Naive thymus-derived CD4-positive, alpha-beta T cell (primary cell): Measurements from ENCODE around the gene CSNK2A1. TPM values are rescaled to one million over a fixed set of nuclear protein-coding genes. Genes with fewer than 3 reads are reported as not detected.

Experiments
- ATAC-seq: fragments of 150-1000 bp; cut with Tn5 transposase; 2 replicates; pipeline ENCODE4 v1.10.0; 2021; ENCODE audit warnings: mild to moderate bottlenecking, moderate library complexity
- CTCF ChIA-PET: fragments of 350-600 bp; sonication (Branson Sonifier 250); formaldehyde crosslinking; loops from one replicate; lab custom pipeline; 2021; ENCODE audit warnings: antibody characterized with exemption; lab: Charles Lee
- POLR2A ChIA-PET: fragments of 350-600 bp; sonication (Branson Sonifier 250); formaldehyde crosslinking; loops from one replicate; lab custom pipeline; 2021; ENCODE audit warnings: antibody characterized with exemption, inconsistent platforms; lab: Charles Lee
- DNase-seq, 9 donors: peaks; one replicate each; pipeline versions ENCODE4 v3.0.0 to v3.0.0-alpha.2; 2020 to 2022; ENCODE audit warnings: mixed read lengths in 1 of 9
- H3K27ac ChIP-seq: one replicate; pipeline ENCODE4 v1.7.0; 2013; ENCODE audit warnings: mild to moderate bottlenecking, low read depth, low read length, moderate library complexity
- H3K27me3 ChIP-seq, 2 donors: one replicate each; pipeline ENCODE4 v1.7.0; 2013; ENCODE audit warnings: low read length in 2 of 2, mild to moderate bottlenecking in 2 of 2, moderate library complexity in 2 of 2; ENCODE audit not compliant: control insufficient read depth in 2 of 2, insufficient read depth in 2 of 2
- H3K36me3 ChIP-seq, 3 experiments: 1 replicate in 2 of 3; 2 replicates in 1 of 3; pipeline ENCODE4 v1.7.0; 2013; ENCODE audit warnings: low read length in 3 of 3, mild to moderate bottlenecking in 3 of 3, moderate library complexity in 1 of 3; ENCODE audit not compliant: insufficient read depth in 3 of 3, control insufficient read depth in 2 of 3
- H3K4me1 ChIP-seq, 2 donors: one replicate each; pipeline ENCODE4 v1.7.0; 2013; ENCODE audit warnings: low read length in 2 of 2, mild to moderate bottlenecking in 2 of 2, moderate library complexity in 1 of 2; ENCODE audit not compliant: control insufficient read depth in 2 of 2, insufficient read depth in 2 of 2
- H3K4me3 ChIP-seq: 2 replicates; pipeline ENCODE4 v1.7.0; 2013; ENCODE audit warnings: mild to moderate bottlenecking, low read length
- H3K9me3 ChIP-seq, 3 experiments: 1 replicate in 2 of 3; 2 replicates in 1 of 3; pipeline ENCODE4 v1.7.0; 2013; ENCODE audit warnings: low read length in 3 of 3; ENCODE audit not compliant: control insufficient read depth in 2 of 3
- H3K27ac Mint-ChIP-seq, 9 donors: one replicate each; pipeline ENCODE4 v1.8.0; 2020 to 2022; ENCODE audit warnings: mixed read lengths in 9 of 9, mild to moderate bottlenecking in 8 of 9, moderate library complexity in 5 of 9, inconsistent platforms in 2 of 9
- H3K27me3 Mint-ChIP-seq, 5 donors: one replicate each; pipeline ENCODE4 v1.8.0; 2021 to 2022; ENCODE audit warnings: mixed read lengths in 5 of 5, mild to moderate bottlenecking in 1 of 5
- H3K36me3 Mint-ChIP-seq, 5 donors: one replicate each; pipeline ENCODE4 v1.8.0; 2020 to 2022; ENCODE audit warnings: mixed read lengths in 5 of 5, mild to moderate bottlenecking in 3 of 5, inconsistent platforms in 1 of 5
- H3K4me1 Mint-ChIP-seq, 7 donors: one replicate each; pipeline ENCODE4 v1.8.0; 2020 to 2022; ENCODE audit warnings: mixed read lengths in 7 of 7, mild to moderate bottlenecking in 3 of 7, inconsistent platforms in 1 of 7
- H3K4me3 Mint-ChIP-seq, 10 donors: one replicate each; pipeline ENCODE4 v1.8.0; 2020 to 2022; ENCODE audit warnings: mild to moderate bottlenecking in 10 of 10, mixed read lengths in 10 of 10, moderate library complexity in 6 of 10, inconsistent platforms in 2 of 10
- H3K9me3 Mint-ChIP-seq, 11 donors: one replicate each; pipeline ENCODE4 v1.8.0; 2020 to 2022; ENCODE audit warnings: mixed read lengths in 11 of 11, mild to moderate bottlenecking in 4 of 11, inconsistent platforms in 1 of 11, moderate library complexity in 1 of 11
- intact Hi-C, 2 donors: fragments of 100-400 bp; cut with micrococcal nuclease; formaldehyde crosslinking; loops; one replicate each; pipeline ENCODE4 v1.15.1; 2023
- polyA plus RNA-seq, 2 donors: library from polyadenylated mRNA; unstranded; fragments of 300-500 nt; fragmentation: Illumina TruSeq; gene quantifications; one replicate each; pipeline ENCODE4 v1.2.3, GENCODE V29; 2021
- total RNA-seq, 6 experiments: library from RNA in 5 of 6; stranded (reverse) in 5 of 6; gene quantifications; 1 replicate in 5 of 6; 2 replicates in 1 of 6; pipeline ENCODE4 v1.2.3 and lab custom pipeline; 2021 to 2026

The CSNK2A1 gene
- total and polyA plus RNA-seq, 7 experiments from 2014 or later: 47.3 to 117 (median 74.5) TPM

- no peak for DNase-seq
- peaks cover 12 to 45% (median 32%) of the 10 kb centered on the region in 5 donors for H3K36me3 Mint-ChIP-seq
- H3K4me1 ChIP-seq: peaks cover 7 to 9% of the 10 kb centered on the region in 2 donors
- H3K36me3 ChIP-seq: peaks cover 0 to 27% (median 10%) of the 10 kb centered on the region in 3 experiments
- peaks cover 0 to 21% (median 15%) of the 10 kb centered on the region in 11 donors for H3K9me3 Mint-ChIP-seq
- no peaks in the 10 kb centered on the region for H3K27me3 ChIP-seq
- H3K9me3 ChIP-seq: peaks cover 0 to 17% (median 0%) of the 10 kb centered on the region in 3 experiments
- no peak overlapping the region for H3K27ac Mint-ChIP-seq
- H3K27ac ChIP-seq: no peak overlapping the region
- intact Hi-C loops: no loop called here
- no peaks in the 10 kb centered on the region for H3K27me3 Mint-ChIP-seq
- ATAC-seq: no peak
- peaks cover 37 to 73% (median 61%) of the 10 kb centered on the region in 7 donors for H3K4me1 Mint-ChIP-seq
- ChIA-PET CTCF (no interaction called here), POLR2A (no interaction called here)
- H3K4me3 Mint-ChIP-seq: no peak overlapping the region
- no peak overlapping the region for H3K4me3 ChIP-seq
These were observed 12.0 kb downstream of the CSNK2A1 start for GRCh38 chr20:531608-532007.

- Histone ChIP-seq H3K9me3 (peaks cover 0 to 19% (median 0%) of the 10 kb centered on the region in 3 experiments), H3K36me3 (peaks cover 0 to 37% (median 10%) of the 10 kb centered on the region in 3 experiments), H3K4me3 (no peak overlapping the region), H3K27me3 (no peaks in the 10 kb centered on the region), H3K27ac (no peak overlapping the region), H3K4me1 (no peaks in the 10 kb centered on the region)
- intact Hi-C loops: no loop called here
- H3K27ac Mint-ChIP-seq: no peak overlapping the region
- CTCF ChIA-PET: no interaction called here
- ATAC-seq: no peak
- no peak for DNase-seq
- no peaks in the 10 kb centered on the region for H3K27me3 Mint-ChIP-seq
- H3K9me3 Mint-ChIP-seq: peaks cover 0 to 31% (median 15%) of the 10 kb centered on the region in 11 donors
- H3K4me1 Mint-ChIP-seq: peaks cover 29 to 60% (median 48%) of the 10 kb centered on the region in 7 donors
- POLR2A ChIA-PET: no interaction called here
- peaks cover 12 to 52% (median 42%) of the 10 kb centered on the region in 5 donors for H3K36me3 Mint-ChIP-seq
- H3K4me3 Mint-ChIP-seq: no peak overlapping the region
These were observed 13.3 kb downstream of the CSNK2A1 start for GRCh38 chr20:530321-530720.

GRCh38 chr20:528923-529604 lies 14.5 kb downstream of the CSNK2A1 start:
- Mint-ChIP-seq H3K4me3 (no peak overlapping the region), H3K27ac (peak overlapping the region in 1 of 9 donors; percentile 23), H3K27me3 (no peaks in the 10 kb centered on the region), H3K4me1 (peaks cover 21 to 49% (median 37%) of the 10 kb centered on the region in 7 donors), H3K36me3 (peaks cover 12 to 57% (median 42%) of the 10 kb centered on the region in 5 donors), H3K9me3 (peaks cover 0 to 31% (median 15%) of the 10 kb centered on the region in 11 donors)
- no peaks in the 10 kb centered on the region for H3K4me1 ChIP-seq
- no peak for DNase-seq
- H3K9me3 ChIP-seq: peaks cover 0 to 19% (median 0%) of the 10 kb centered on the region in 3 experiments
- ChIA-PET POLR2A (interaction anchor here (0.6 kb wide), 1 partner anchor 421 kb away, joined by 3 read pairs; no protein-coding TSS in a partner anchor), CTCF (no interaction called here)
- intact Hi-C loops: no loop called here
- H3K36me3 ChIP-seq: peaks cover 0 to 37% (median 10%) of the 10 kb centered on the region in 3 experiments
- no peak overlapping the region for H3K4me3 ChIP-seq
- ATAC-seq: no peak
- H3K27me3 ChIP-seq: no peaks in the 10 kb centered on the region
- no peak overlapping the region for H3K27ac ChIP-seq

GRCh38 chr20:527571-527886 lies 16.1 kb downstream of the CSNK2A1 start:
- peak overlapping the region in 1 of 10 donors; percentile 15 for H3K4me3 Mint-ChIP-seq
- H3K9me3 Mint-ChIP-seq: peaks cover 0 to 31% (median 15%) of the 10 kb centered on the region in 11 donors
- no peak overlapping the region for H3K27ac ChIP-seq

GRCh38 chr20:521860-522259 lies 21.7 kb downstream of the CSNK2A1 start:
- H3K36me3 Mint-ChIP-seq: peaks cover 14 to 62% (median 59%) of the 10 kb centered on the region in 5 donors
- Histone ChIP-seq H3K27me3 (no peaks in the 10 kb centered on the region), H3K27ac (no peak overlapping the region), H3K4me3 (no peak overlapping the region), H3K9me3 (peaks cover 0 to 4% (median 0%) of the 10 kb centered on the region in 3 experiments), H3K36me3 (peaks cover 0 to 28% (median 0%) of the 10 kb centered on the region in 3 experiments), H3K4me1 (peaks cover 5 to 6% of the 10 kb centered on the region in 2 donors)
- H3K4me1 Mint-ChIP-seq: peaks cover 9 to 24% (median 23%) of the 10 kb centered on the region in 7 donors
- H3K27ac Mint-ChIP-seq: no peak overlapping the region
- CTCF ChIA-PET: no interaction called here
- POLR2A ChIA-PET: no interaction called here
- no peaks in the 10 kb centered on the region for H3K27me3 Mint-ChIP-seq
- no peak overlapping the region for H3K4me3 Mint-ChIP-seq
- ATAC-seq (no peak), DNase-seq (no peak)
- H3K9me3 Mint-ChIP-seq: peaks cover 0 to 38% (median 13%) of the 10 kb centered on the region in 11 donors
- intact Hi-C loops: no loop called here

More at GRCh38 chr20:527571-527886, 16.1 kb downstream of the CSNK2A1 start:
- Histone ChIP-seq H3K4me3 (no peak overlapping the region), H3K9me3 (peaks cover 0 to 19% (median 0%) of the 10 kb centered on the region in 3 experiments), H3K4me1 (no peaks in the 10 kb centered on the region), H3K27me3 (no peaks in the 10 kb centered on the region), H3K36me3 (peaks cover 0 to 37% (median 10%) of the 10 kb centered on the region in 3 experiments)
- Mint-ChIP-seq H3K27ac (no peak overlapping the region), H3K4me1 (peaks cover 7 to 34% (median 25%) of the 10 kb centered on the region in 7 donors), H3K27me3 (no peaks in the 10 kb centered on the region), H3K36me3 (peaks cover 12 to 59% (median 50%) of the 10 kb centered on the region in 5 donors)
- ChIA-PET POLR2A (no interaction called here), CTCF (interaction anchor here (0.5 kb wide), 1 partner anchor 173 kb away, joined by 5 read pairs; no protein-coding TSS in a partner anchor)
- ATAC-seq (no peak), DNase-seq (no peak)
- intact Hi-C loops: no loop called here

GRCh38 chr20:519999-520398 lies 23.6 kb downstream of the CSNK2A1 start:
- Histone ChIP-seq H3K36me3 (peaks cover 0 to 16% (median 0%) of the 10 kb centered on the region in 3 experiments), H3K27me3 (no peaks in the 10 kb centered on the region), H3K27ac (no peak overlapping the region), H3K9me3 (no peaks in the 10 kb centered on the region), H3K4me3 (no peak overlapping the region), H3K4me1 (peaks cover 5 to 8% of the 10 kb centered on the region in 2 donors)
- ChIA-PET POLR2A (interaction anchor here (1.1 kb wide), 1 partner anchor 23 kb away, joined by 4 read pairs; the partner anchor contains the start of gene CSNK2A1), CTCF (no interaction called here)
- peak overlapping the region in 1 of 9 donors; percentile 39 for H3K27ac Mint-ChIP-seq
- intact Hi-C loops: no loop called here
- peaks cover 13 to 43% (median 40%) of the 10 kb centered on the region in 7 donors for H3K4me1 Mint-ChIP-seq
- peaks cover 0 to 25% (median 12%) of the 10 kb centered on the region in 11 donors for H3K9me3 Mint-ChIP-seq
- H3K4me3 Mint-ChIP-seq: no peak overlapping the region
- H3K27me3 Mint-ChIP-seq: no peaks in the 10 kb centered on the region
- no peak for DNase-seq
- peaks cover 14 to 54% (median 47%) of the 10 kb centered on the region in 5 donors for H3K36me3 Mint-ChIP-seq
- no peak for ATAC-seq
